ENCODE data around the gene RBM6.

RBM6 gene

DNA sequence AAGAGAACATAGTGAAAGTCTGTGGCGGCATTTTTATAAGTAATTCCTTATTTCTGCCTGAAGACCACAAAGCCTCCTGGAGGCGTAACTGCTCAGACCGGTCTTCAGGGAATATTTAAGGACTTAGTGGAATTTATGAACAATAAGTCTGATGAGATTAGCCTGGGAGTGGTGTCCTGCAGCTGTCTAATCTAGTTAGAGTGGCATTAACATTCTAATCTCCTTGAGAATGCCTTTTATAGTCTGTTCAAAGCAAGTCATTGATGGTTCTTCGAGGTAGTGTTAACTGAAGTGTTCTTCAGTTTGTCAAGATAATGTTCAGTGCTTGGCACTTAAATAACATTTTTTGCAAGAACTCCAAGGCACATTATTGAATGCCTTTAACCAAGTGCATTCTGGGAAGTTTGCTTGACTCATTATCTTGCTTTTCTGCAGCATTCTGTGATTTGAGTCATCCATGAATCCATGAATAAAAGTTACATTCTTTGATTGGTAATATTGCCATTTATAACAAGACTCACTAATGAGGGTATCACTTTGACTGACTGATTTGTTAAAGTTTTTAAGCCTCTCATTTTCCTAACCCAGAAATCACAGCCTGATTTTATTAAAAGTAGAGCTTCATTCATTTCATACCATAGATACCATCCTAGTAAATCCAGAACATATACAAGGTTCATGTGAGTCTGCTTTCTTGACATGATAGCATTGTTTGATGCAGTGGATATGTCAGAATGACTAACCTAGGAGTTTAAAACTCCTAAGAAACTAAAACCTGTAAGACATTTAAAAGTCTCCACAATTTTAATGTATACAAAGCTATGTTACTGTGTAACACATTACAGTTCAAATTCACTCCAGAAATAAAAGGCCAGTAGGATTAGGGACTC lies 161.3 kb downstream of the RBM6 start:
- no peak for FAIRE-seq

DNA sequence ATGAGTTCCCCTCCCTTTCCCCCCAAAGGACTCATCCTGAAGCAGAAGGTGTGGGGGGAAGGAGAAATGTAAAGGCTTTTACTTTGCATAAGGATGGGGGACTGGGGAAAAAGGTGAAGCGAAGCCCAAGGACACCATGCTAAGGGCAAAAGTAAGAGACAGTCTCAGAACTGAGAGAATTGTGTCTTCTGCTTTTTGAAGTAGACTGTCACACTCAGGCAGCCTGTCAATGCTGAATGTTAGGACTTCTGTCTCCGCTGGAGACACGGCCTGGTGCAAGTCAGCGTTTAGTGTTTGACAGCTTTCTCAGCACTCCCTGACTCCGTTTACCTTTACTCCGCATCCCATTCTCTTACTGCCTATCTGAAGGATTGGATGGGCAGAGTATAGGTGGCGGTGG lies 162.6 kb downstream of the RBM6 start:
- FAIRE-seq: no peak

DNA sequence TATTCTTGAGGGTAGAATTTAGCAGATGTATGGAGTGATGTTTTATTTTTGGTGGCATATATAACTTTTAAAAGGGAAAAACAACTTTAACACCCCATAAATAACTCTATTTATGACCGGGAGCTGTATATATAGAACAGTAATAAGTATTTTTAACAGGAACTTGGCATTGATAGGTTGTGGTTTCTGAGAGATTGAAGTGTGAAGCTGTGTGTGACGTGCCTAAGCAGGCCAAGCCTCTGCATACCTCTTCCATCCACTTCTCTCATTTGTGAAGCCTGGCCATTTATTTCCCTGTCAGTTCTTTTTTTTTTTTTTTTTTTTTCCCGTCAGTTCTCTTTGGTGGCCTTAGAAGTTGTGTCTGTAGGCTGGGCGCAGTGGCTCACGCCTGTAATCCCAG lies 171.8 kb downstream of the RBM6 start:
- no peak for FAIRE-seq

DNA sequence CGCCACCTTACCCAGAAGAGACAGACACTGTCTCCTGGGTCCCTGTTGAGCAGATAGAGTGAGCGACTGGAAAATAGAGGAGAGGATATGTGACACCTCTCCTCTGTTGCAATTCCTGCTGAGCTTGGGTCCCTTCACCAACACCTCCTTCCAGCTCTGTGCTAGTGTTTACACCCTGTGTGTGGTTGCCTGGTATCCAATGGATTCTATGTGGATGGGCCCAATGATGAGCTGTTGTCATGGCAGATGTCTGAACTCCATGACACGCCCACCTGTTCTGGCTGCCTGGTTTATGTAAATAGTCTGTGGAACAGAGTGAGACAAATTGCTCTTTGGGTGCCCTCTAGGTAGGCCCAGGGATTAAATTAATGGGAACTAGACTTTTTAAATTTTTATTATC lies 172.5 kb downstream of the RBM6 start:
- no peak for FAIRE-seq

DNA sequence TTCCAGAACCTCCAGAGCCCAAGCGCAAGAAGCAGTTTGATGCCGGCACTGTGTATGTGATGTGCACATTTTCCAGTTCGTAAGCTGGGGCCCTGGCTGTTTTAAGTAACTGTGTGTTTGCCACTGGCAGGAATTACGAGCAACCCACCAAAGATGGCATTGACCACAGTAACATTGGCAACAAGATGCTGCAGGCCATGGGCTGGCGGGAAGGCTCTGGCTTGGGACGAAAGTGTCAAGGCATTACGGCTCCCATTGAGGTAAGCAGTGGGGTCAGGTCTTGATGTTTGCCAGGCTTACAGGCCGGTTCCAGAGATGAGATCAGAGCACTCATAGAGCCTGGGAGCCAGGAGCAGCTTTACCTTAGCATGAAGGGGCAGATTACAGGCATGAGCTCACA lies 177.2 kb downstream of the RBM6 start:
- no peak for FAIRE-seq

DNA sequence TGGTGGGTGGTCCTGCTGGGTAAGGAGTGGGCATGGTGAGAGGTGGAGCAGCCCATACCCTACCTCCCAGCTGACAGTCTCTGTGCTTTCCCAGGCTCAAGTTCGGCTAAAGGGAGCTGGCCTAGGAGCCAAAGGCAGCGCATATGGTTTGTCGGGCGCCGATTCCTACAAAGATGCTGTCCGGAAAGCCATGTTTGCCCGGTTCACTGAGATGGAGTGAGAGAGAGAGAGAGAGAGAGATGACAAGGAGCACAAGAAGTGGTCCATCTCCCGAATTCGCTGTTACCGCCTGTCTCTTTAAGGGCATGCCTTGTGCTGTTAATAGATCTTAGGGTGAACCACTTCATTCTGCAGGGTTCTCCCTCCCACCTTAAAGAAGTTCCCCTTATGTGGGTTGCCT lies 178.3 kb downstream of the RBM6 start:
- no peak for FAIRE-seq

DNA sequence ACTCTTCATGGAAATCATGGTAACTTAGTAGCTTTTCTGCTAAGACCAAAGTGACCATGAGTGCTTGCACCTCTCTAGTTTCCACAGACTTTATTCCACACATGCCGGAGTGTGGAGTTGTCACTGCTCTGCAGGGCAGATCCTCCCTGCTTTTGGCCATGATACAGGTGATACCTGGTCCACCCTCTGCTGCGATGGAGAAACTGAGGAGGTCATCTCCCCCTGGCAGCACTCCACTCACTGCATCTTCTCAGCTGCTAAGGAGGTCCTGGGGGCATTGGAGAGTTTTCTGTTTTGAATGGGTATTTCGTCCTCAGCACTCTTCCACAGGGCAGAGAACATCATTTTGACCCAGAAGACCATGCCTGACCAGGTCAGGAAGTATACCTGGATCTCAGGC lies 179.8 kb downstream of the RBM6 start:
- no peak for FAIRE-seq

DNA sequence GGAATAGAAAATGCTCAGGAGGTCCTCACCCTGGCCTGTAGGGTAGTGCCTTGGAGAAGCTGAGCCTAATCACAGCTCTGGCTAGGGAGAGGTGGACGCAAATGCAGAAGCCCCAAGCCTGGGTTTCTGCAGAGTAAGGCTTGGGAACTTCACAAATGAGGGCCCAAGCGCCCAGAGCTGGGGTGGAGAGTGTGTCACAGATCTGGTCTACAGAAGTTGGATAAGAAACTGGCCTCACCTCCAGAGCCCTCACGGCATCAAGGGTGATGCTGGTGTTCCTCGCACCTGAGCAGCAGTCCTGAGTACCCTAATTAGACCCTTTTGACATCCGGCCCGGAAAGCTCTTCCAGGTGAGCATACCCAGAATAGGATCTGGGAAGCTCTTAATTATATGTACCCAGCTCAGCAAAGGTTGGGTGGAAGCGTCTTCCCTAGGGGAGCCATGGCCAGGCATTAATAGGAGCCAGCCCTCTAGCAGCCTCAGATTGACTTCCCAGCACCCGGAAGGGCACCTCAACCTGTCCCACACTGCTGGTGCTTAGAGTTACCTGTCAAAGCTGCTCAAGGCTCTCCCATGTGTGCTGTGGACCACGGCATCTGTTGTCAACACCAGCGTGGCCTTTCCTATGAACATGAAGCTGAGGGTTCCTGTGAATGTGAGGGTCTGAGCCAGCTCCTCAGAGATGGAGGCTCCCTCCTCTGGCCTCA lies 180.6 kb downstream of the RBM6 start:
- FAIRE-seq: no peak

DNA sequence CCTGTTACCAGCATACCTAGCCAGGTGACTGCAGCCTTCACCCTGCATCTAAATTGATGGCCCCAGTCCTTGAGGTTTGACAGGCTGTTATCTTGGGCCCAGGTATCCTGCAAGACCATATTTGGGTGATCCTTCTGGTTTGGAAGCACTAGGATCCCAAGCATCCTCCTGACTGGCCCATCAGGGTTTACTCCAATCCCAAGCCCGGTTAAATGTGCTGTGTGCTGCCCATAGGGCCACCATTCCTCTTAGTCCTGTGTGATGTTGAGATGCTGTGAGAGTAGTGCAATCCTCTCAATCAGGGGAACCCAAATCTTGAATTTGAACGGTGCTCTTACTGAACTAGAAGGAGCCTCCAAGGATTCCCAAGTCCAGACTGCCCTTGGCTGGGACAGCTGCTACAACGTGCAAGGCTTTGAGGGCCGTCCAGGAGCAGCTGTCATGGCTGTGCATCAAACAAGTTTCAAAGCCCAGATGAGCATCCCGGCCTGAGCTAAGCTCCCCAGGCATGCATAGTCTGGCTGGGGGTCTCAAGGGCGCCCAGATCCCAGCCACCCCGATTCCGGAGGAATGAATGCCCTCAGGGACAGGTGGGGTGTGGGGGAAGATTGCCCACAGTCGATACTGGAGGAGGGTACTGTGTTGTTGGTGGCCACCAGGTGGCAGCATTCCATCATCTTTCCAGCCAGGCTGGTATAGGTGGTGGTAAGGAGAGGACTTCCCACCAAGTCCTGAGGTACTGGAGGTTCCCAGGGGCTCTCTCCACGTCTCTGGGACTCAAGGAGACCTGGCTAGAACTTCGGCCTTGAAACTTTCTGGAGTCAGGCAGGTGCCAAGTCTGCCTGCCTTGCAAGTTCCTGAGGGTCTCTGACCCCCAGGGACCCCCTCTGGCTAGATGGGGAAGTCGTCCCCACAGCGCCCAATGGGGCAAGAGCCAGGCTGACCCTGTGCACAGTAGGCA lies 181.4 kb downstream of the RBM6 start:
- peak; percentile 43 for FAIRE-seq

DNA sequence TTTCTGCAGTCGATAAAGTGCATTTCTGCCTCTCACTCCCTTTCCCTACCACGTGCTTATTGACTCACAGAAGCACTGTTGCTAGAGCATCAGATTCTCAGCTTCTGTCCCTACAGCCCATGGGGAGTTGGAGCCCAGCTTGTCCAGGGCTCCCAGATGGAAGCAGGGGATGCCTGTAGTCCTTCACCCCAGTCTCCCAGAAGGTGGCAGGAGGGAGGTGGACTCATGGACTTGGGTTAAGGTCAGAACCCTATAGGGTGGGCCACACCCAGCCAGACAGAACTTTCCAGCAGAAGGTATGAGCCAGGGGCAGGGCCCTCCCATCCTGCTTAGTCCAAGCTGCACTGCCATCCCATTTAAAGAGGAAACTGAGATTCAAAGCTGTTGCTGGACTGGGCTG lies 182.1 kb downstream of the RBM6 start:
- no peak for FAIRE-seq

DNA sequence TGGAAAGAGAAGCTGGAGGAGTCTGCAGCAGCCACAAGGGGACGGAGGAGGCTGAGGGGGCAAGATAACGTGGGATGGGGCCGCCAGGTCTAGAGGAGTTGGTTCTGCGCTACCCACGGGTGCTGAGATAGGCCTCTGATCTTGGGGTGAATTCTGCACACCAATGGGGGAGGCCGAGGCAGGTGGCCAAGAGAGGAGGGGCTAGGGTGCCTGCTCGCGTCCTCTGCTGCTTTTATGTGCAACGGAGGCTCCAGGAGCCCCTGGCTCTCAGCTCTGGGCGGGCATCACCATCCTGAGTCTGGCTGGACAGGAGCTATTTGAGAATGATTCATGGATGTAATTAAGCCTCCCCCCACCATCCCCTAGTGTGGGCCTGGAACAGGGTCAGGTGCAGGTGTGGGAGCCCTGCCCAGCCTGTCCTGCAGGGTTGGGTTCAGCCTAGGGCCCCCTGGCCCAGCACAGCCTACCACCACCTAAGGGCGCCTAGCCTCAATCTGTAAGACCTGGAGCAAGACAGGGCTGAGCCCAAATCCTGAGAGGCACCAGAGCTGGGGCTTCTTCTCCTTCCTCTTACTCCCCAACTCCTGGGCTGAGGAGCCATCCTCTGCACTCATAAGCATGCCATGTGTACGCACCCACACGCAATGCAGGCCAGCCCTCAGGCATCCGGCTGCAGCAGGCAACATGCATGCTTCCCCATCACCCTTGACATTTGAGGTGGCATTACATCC lies 182.9 kb downstream of the RBM6 start:
- FAIRE-seq: no peak

DNA sequence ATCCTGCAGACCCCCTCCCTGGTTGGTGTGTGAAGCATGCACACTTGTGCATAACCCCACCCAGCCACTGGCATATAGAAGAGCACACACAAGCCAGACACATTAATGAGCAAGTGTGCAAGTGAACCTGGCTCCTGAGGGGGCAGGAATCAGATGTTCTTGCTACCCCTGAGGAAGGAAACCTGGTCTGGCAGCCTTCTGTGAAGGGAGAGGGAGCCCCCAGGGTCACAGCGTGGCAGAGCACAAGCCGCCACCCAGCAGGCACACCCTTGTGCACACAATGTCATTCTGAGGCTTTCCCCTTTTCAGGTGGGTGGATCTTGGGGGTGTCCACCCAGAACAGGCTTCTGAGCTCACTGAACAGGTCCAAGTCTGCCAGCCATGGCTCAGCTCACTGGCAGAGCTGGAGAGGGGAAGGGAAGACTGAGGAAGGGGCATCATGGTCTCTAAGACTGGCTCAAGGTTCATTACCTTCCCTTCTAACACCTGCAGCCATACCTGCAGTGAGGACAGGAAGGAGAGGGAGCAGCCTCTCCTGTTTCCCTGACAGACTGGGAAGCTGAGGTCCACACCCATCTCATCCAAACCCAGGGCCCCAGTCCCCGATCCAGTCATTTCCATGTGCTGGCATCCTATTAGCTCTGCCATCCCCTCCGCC lies 183.6 kb downstream of the RBM6 start:
- no peak for FAIRE-seq

DNA sequence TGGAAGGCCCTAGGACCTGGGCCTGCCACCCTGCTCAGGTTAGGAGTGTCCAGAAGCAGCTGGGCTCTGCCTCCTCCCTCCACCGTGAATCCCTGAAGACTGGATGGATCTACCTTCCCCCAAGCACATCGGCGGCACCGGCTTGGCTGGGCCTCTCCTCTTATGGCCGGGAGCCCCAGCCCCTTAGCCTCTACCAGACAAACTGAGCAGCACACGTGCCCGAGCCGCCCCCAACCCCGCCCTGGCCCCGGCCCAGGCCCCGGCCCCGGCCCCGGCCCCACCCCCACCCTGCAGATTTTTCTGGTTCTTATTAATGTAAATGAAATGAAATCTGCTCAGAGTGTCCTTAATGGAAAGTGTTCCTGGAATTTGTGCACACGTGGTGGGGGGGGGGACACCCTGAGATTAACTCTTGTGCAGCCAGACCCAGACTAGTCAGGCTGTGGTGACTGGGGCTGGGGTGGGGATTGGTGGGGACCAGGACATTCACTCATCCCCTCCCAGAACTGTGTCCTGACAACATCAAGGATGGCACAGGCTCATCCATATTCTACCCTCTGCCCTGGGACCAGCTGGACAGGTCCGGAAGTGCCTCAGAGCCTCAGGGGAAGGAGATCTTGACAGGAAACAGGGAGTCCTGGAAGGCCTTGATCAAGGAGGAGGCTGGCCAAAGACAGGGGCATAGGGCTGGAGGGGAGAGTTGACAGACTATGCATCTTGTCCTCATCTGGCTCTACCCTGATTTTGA lies 184.3 kb downstream of the RBM6 start:
- no peak for FAIRE-seq

DNA sequence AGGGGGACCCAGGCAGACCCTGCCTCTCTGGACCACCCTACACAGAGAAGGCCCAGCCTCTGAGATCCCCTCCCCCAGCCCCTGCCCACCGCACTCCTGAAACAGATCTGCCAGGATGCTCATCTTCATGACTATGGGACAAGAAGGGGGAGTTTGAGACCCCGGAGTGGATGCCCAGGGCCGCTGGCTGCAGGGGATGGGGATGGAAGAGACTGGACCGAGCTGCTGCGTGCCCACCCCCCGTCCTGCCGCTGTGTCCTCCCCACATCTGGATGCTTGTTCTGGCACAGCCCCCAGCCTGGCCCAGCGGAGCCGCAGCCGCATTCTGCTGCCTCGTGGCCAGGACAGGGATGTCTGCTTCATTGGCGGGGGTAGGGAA lies 184.8 kb downstream of the RBM6 start:
- no peak for FAIRE-seq

DNA sequence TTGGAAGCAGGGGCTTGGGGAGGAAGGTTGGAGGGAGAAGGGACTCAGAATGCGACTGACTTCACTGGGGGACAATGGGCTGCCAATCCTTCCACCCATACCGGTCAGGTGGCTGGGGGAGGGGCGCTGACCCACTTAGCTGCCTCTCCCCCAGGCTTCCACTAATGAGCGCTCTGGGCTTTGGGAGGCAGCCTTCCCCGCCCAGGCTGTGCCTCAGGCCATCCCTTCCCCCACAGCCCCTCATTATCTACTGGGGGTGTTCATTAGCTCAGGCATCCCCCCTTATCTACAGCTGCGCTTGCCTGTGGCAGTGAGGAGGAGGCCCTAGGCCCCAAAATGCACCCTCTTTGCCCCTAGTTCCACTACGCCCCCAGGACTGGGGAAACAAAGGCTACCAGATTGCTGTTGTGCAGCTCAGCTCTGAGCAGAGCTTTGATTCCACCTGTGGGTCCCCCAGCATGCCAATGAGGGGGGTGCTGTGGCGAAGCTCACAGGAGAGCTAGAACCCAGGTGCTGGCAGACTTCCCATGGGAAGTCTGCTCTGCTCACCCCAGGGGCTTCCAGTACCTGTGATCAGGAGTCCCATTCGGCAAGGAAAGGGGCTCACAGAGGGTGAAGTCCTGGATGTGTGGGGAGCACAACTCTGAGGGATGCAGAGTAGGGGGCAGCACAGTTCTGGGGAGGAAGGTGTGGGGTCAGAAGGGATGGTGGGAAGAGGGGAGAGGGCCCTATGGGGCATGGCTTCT lies 185.8 kb downstream of the RBM6 start:
- no peak for FAIRE-seq

DNA sequence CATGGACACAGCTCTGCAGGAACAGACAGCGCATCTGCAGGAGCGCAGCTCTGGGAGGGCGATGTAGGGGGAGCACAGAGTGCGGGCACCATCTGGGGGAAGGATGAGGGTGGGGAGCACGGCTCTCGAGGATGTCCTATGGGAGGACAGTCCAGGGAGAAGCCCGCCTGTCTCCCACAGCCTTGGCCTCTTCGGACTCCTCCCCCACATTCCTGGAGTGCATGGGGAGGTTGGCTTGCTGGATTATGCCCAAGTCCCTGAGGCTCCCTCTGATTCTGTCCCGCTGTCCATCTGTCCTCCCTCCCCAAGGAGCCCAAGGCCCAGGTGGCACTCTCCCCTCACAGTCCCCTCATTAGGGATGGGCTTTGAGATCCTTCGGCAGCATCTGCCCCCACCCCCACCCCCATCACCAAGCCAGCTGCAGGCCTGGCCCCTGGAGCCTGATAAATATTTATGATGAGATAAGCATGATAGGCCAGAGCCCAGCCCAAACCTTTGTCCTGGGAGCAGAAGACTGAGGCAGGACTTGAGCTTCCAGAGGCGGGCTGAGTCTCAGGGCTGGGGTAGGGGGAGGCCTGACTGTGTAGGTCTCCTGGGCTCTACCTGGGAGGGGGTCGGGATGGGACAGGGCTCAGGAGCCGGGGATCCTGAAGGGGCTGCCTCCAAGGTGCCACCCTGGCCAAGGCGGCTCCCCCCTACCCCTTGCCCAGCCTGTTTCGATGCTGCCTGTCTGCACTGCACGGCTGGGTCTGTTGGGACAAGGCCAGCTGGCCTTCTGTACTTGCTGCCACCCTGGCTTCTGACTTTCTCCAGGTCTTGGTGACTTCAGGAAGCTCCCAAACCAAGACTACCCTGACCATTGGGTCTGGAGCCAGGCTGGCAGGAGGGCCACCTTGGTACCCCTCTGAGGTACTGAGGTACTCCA lies 186.6 kb downstream of the RBM6 start:
- FAIRE-seq: no peak
